Fibroblast of skin of scalp (primary cell): Measurements from ENCODE around the gene LHX5.

Experiments used
- DNase-seq: peaks from one replicate; pipeline ENCODE4 v3.0.0-alpha.2; 2013

Gene LHX5

DNA sequence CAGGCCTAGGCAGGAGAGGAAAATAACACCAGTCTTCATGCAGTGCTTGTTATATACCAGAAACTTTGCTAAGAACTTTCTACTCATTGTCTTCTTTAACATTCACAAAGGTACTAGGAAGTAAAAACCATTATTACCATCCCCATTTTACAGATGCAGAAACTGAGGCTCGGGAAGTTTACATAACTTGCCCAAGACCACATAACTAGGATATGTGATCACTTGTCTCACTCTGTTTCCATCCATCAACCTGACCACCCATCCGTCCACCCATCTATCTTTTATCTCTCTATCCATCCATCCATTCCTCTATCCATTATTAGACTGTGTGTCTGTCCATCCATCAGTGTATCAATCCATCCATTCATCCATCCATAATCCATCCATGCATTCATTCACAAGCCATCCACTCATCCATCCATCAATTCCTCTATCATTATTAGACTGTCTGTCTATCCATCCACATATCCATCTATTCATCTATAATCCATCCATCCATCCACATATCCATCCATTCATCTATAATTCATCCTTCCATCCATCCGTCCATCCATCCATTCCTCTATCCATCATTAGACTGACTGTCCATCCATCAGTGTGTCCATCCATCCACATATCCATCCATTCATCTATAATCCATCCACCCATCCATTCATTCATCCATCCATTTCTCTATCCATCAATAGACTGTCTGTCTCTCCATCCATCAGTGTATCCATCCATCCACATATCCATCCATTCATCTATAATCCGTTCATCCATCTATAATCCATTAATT is 33.0 kb downstream of the LHX5 start:
- DNase-seq = no peak

- no peak for DNase-seq
These were observed 34.0 kb downstream of the LHX5 start for GRCh38 chr12:113437729-113438100.

- DNase-seq = no peak
These were observed 34.5 kb downstream of the LHX5 start for GRCh38 chr12:113436993-113437728.

- DNase-seq = no peak
These were observed 35.1 kb downstream of the LHX5 start for GRCh38 chr12:113436586-113436985.

DNA sequence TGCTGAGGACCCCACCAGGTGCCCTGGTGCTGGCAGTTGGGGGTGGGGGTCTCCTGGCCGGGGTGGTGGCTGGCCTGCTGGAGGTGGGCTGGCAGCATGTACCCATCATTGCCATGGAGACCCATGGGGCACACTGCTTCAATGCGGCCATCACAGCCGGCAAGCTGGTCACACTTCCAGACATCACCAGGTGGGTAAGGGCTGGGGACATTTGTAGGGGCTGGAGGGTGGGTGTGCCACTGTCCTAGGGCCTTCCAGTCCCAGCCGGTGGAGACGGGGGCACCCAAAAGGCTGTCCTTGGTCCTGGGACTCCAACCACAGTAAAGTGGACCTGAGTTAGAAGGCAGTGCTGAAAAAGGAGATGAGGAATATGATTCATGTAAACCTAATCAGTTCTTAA is 36.3 kb downstream of the LHX5 start:
- DNase-seq = no peak

DNA sequence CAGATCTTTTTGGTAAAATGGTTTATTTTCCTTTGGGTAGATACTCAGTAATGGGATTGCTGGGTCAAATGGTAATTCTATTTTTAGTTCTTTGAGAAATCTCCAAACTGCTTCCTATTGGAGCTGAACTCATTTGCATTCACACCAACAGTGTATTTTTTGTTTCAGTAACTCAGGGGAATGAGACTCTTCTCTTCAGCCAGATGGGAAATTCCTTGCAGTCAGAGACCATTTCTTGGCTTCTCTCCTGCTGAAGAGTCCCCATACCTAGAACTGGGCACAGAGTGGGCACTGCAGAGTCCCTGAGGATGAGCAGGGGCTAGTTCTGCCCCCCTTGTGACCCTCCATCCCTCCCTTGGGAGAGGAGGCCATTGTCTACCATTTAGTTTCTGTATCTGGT is 38.7 kb downstream of the LHX5 start:
- no peak for DNase-seq

DNA sequence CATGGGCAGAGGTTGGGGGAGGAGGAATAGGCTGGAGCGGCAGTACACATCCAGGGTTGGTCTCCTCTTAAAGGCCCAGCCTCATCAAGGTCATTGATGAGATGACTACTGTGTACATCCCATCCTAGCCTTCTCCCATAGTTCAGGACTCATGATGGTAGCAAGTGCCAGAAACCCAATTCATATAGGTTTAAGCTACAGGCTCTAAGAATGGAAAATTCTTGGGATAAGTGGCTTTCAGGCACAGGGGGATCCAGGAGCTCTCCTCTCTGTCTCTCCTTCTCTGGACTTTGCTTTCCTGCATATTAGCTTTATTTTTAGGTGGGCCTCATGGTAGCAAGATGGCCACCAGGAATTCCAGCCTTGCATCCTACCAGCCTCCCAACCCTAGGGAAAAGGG is 43.2 kb downstream of the LHX5 start:
- no peak for DNase-seq

DNA sequence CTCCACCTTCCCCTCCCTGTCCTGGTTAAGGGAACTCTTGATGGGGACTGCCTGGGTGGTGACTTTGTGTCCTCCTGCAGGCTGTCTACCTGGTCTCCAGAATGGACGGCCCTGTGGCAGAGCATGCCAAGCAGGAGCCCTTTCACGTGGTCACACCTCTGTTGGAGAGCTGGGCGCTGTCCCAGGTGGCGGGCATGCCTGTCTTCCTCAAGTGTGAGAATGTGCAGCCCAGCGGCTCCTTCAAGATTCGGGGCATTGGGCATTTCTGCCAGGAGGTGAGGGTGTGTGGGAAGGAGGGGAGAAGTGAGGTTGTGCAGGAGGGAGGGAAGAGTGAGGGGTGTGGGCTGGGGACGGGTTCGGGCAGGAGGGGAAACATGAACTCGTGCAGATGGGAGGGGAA is 43.8 kb downstream of the LHX5 start:
- no peak for DNase-seq

GRCh38 chr12:113425960-113426453 is 45.7 kb downstream of the LHX5 start:
- DNase-seq = no peak

- peak; percentile 44 for DNase-seq
These were observed 46.5 kb downstream of the LHX5 start for GRCh38 chr12:113424915-113425823.

GRCh38 chr12:113424456-113424855 is 47.2 kb downstream of the LHX5 start:
- no peak for DNase-seq

DNA sequence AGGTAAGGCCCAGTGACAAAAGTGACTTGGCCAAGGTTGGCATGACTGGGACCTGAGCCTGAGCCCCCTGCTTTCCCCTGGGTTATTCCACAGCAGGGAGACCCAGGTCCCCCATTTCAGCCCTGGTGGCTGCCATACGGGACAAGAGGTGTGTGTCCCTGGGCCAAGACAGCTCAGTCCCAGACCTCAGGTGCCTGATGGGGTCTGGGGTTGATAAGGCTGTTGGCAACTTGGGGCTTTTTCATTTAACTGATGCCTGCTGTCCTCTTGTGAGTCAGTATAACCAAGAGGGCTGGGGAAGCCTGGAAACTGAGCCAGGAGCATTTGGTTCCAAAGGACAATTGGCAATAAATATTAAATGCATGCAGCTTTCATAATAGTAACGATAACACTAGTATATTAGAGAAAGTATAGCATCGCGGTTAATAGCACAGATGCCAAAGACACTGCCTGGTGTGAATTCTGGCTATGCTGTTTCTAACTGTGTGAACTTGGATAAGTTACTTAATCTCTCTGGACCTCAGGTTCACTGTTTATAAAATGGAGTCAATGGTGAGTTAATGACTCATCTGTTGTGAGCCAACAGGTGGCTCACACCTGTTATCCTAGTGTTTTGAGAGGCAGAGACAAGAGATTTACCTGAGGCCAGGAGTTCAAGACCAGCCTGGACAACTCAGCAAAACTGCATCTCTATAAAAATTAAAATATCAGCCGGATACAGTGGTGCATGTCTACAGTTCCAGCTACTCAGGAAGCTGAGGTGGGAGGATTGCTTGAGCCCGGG is 48.6 kb downstream of the LHX5 start:
- DNase-seq = no peak

DNA sequence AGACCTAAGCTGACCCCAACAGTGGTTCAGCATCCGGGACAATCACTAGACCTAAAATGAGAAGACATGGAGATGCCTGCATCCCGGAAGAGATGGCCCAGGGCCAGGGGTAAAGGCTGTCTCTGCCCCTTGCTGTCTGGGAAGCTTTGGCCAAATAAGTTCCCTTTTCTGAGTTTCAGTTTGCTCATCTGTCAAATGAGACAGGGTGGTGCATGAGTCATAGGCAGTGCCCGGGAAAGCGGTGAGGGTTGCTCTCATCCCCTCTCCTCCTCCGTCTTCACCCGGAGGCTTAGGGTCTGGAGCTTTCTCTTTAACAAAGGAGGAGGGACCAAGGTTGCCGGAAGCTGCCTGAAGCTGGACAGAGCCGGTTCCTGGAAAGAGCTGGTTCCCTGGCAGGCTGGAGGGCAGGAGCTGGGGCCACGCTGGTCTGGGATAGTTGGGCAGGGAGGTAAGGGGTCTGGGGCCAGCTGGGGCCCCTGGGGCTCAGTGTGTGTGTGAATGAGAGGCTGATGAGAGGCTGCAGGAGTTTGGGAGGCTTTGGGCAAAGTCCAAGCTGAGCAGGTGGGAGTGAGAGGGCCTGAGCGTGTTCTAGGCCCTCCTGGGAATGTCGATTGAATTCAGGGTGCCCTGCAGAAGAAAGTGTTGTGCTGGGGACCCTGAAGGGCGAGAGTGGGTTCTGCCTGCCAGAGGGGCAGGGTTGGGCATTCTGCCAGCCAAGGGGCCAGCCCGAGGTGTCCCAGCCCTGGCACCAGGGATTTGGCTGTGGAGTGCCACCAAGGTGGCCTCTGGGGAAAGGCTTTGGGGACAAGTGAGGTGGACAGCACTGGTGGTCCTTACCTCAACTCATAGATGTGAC is 49.4 kb downstream of the LHX5 start, which contains the start of gene SDSL:
SDSL (plus strand) TSS at position 351 of the 856 bp plus-strand sequence. CDS start 5,603 bp downstream, outside the sequence.
- peak; percentile 84 for DNase-seq

GRCh38 chr12:113420996-113421595 is 50.6 kb downstream of the LHX5 start:
- DNase-seq = no peak

DNA sequence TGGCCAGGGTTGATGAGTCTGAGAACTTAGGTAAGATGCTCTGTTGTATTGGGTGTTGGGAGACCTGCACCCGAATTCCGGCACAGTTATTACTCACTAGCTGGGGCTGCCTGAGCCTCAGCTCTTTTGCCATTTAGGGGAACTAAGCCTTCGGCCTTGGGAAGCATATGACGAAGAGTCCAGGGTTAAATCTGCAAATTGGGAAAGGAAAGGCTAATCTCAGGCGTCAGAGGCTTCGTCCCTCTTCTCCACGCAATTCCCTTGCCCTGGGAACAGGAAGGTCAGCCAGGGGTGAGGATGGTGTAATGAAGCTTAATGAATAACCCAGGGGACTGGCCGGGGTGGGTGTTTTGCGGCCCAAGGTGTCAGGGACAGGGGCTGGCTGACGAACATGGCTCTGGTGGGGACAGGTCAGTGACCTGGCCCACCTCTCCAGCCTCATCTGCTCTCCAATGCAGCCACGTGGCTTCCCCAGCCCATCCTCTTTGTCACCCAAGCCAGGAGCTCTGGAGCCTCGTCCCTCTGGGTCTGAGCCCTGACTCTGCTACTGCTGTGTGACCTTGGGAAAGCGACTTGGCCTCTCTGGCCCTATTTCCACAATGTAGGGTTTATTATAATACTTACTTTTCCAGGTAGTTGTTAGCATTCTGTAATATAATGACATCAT is 53.3 kb downstream of the LHX5 start:
- no peak for DNase-seq

DNA sequence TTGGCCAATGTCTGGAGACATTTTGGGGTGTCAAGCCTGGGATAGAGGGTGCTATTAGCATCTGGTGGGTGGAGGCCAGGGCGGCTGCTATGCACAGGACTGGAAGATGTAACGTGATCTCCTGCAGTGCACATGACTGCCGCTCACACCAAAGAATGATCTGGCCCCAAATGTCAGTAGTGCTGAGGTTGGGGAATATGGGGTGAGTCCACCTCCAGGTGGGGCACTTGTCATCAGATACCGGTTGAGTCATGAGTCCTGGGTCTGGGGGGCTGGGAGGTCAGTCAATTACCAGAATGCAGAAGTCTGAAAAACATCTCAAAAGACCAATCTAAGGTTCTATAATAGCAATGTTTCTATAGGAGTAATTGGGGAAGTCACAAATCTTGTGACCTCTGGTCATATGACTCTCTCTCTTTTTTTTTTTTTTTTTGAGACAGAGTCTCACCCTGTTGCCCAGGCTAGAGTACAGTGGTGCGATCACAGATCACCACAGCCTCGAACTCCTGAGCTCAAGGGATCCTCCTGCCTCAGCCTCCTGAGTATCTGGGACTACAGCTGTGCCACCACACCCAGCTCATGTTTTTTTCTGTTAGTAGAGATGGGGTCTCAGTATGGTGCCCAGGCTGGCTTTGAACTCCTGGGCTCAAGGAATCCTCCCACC is 55.4 kb downstream of the LHX5 start:
- DNase-seq = no peak

DNA sequence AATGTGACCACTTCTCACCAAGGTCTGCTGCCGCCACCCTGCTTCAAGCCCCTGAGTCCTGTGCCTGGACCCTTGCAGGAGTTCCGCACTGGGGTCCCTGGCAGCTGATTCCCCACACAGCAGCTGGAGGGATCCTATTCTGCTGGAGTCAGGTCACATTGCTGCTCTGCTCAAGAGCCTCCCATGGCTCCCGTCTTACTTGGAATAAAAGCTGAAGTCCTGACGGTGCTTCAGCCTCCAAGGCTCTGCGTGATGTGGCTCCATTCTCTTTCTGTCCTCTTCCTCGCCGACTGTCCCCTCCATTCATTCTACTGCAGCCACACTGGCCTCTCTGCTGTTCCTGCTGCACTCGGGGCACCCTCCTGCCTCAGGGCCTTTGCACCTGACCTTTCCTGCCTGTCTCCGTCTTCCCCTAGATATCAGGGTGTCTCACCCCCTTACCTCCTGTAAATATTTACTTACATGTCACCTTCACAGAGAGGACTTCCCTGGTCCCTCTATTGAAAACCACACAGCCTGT is 57.1 kb downstream of the LHX5 start:
- no peak for DNase-seq

- peak; percentile 35 for DNase-seq
These were observed 58.2 kb downstream of the LHX5 start for GRCh38 chr12:113413488-113413939.
